ENCODE measurements around the gene VWA1.
"Not testable (repeated sequence)": the region's sequence is repeated elsewhere in the genome, so short reads cannot be mapped to it uniquely, and the experiment has no call there.

VWA1 gene

DNA sequence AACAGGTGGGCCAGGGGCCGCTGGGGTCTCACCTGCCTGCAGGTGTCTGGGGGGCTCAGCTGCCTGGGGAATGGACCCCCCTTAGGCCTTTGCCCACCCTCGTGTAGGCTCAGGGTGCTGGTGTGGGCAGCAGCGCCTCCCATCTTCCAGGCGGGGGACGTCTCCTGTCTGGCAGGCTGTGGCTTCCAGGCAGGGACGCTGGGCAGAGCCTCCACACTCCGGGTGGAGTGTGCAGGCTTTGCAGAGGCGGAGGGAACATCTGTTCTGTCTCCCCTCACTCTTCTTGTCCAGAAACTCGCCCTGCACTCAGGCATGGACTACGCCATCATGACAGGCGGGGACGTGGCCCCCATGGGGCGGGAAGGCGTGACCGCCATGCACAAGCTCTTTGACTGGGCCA lies 20.4 kb downstream of the VWA1 start:
- DNase-seq (ENCODE audit: low spot score), result not testable (repeated sequence)

DNA sequence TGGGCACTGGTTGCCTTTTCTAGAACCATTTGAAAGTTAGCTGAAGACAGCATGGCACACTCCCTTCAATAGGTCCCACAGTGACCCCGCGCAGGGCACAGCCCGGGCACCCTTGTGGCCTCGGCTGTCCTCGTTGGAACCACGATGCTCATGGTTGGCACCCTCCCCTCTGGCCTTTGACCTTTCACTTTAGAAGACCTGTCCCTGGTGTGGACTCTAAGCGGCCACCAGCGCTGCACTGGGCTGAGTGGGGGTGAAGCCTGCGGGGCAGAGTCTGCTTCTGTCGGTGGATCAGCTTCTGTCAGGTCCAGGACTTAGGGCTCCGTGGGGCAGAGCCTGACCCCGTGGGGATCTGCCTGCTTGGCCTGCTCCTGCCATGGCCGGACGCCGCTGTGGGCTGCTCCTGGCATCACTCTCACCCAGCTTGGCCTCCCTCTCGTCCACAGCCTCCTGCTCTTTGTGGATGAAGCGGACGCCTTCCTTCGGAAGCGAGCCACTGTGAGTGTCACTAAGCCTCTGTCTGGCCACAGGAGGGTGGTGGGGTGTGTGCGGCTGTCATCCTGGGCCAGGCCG lies 21.3 kb downstream of the VWA1 start:
- DNase-seq (ENCODE audit: low spot score), result not testable (repeated sequence)

DNA sequence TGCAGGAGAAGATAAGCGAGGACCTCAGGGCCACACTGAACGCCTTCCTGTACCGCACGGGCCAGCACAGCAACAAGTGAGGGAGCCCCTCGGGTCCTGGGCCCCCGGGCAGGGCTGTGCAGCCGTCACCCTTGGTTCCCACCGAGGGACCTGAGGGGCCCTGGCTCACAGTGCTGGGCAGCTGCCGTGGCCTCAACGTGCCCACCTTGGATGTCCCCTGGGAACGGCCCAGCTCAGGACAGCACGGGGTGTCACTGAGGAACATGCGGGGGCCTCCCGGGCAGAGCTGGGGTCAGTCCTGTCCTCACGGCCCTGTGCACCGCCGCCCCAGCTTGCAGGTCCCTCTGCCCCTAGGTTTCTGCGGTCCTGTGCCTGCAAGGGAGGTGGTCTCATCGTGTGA lies 23.7 kb downstream of the VWA1 start:
- not testable (repeated sequence) for DNase-seq (ENCODE audit: low spot score)

DNA sequence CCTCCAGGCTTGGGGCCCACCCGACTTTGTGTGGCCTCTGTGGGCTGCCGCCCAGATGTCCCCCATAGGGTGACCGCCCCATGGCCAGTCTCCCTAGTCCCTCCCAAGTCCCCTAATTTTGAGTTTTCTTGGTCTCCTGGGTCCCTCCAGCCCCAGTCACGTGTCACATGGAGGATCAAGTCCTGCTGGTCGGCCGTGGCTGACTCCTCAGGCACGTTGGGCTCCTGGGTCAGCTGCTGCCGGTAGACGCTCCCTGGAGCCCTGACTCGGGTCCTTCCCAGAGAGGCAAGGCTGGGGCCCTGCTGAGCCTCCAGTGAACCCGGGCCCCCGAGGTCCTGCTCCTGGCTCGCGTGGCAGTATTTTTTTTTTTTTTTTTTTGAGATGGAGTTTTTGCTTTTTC lies 24.2 kb downstream of the VWA1 start:
- not testable (repeated sequence) for DNase-seq (ENCODE audit: low spot score)

DNA sequence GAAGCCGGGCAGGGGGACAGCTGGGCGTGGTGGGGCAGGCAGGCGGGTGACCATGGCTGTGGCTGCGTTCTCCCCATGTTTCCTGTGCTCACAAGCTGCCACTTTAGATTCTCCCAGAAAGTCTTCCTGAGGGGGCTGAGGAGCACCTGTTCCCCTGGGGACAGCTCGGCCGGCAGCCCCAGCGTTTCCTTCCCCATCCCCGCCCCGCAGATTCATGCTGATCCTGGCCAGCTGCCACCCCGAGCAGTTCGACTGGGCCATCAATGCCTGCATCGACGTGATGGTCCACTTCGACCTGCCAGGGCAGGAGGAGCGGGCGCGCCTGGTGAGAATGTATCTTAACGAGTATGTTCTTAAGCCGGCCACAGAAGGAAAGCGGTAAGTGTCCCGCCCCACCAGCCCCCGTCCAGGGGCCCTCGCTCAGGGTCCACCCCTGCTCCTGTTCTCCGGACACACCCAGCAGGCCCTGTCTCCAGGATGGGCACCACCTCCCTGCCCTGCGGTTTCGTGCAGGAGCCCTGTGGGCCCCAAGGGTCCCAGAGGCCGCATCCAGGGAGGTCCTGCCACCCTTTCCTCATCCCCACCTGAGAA lies 25.1 kb downstream of the VWA1 start:
- DNase-seq (ENCODE audit: low spot score), result no peak

DNA sequence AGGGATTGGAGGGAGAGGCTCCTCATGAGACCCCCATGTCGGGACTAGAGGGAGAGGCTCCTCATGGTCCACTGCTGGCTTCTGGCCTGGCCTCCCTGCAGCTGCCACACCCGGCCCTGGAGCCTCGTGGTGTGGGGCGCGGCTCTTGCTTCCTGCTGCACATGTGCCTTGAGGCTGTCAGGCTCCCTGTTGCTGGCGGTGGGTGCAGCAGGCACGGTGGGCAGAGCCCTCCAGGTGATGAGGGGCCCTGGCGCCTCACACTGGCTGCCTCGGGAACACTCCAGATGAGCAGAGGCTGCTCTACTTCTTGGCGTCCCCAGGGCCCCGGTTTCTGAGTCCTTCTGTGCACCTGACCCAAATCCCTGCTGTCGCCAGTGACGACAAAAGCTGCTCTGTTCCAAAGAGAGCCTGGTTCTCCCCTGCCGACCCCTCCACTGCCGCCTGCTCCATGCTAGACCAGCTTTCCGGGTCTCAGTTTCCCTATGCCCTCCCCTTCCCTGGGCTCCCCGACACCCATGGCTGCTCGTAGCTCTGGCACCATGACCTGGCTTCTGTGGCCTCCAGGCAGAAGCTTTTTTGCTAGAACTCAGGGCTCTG lies 26.3 kb downstream of the VWA1 start:
- DNase-seq (ENCODE audit: low spot score), result no peak

DNA sequence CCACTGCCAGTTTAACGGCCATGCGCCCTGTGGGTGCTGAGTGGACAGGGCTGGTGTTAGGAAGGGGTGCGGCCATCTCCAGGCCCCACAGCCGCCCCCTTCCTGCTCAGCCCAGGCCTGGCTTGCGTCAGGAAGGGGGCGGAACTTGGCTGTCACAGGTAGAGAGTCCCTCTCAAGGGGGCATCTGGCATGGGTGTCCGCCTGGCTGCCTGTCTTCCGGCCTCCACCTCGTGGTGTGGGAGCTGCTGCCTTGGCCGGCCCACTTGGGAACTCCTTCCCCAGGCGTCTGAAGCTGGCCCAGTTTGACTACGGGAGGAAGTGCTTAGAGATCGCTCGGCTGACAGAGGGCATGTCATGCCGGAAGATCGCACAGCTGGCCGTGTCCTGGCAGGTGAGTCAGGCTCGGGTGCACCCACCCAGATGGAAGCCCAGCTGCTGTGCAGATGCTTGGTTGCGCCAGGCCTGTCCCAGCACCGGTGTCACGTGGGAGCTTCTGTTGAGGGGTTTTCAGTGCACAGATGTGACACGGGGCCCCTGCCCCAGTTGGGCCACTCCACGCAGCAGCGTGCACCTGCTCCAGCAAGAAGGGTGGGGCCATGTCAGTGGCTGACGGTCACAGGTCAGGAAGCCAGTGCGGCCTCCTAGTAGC lies 27.0 kb downstream of the VWA1 start:
- DNase-seq (ENCODE audit: low spot score), result no peak

DNA sequence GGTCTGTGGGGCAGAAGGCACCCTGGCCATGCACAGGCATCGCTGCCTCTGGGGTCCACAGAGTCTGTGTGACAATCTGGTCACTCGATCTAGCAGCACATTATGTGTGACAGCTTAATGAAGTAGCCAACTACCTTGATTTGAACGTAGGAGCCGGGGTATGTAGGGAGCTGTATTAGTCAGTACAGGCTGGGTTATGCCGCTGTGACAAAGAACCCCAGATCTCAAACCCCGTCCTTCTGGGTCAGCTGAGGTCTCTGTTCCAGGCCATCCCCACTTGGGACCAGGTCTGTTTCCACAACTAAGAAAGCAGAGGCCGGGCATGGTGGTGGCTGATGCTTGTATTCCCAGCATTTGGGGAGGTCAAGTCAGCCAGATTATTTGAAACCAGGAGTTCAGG lies 27.8 kb downstream of the VWA1 start:
- no peak for DNase-seq (ENCODE audit: low spot score)

DNA sequence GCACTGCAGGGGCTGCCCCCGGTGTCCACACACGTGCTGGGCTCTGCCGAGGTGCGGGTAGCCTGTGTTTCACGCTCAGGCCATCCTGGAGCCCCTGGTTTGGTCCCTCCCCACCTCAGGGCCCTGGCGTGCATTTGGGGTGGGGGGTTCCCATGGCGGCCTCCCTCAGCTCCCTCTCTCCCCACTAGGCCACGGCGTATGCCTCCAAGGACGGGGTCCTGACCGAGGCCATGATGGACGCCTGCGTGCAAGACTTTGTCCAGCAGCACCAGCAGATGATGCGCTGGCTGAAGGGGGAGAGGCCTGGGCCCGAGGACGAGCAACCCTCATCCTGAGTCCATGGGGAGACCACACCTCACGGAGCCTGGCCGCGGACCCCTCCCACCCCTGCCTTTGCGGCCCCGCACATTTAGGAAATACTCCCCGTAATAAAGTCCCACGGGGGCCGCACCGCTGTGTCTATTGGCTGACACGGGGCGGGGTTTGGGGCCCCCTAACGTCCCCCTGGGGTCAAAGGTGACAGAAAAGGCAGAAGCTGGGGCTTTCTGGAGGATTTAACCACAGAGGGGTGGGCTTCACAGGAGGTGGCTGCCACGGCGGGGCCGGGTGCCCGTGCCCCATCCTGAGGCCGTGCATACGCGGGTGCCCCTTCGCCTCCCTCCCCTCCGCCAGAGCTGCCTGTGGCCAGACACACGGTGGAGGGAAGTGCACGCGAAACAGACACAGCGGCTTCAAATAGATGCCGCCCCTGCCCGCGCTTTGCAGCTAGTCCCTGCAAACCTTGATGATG lies 32.9 kb downstream of the VWA1 start:
- DNase-seq (ENCODE audit: low spot score), result not testable (repeated sequence)

DNA sequence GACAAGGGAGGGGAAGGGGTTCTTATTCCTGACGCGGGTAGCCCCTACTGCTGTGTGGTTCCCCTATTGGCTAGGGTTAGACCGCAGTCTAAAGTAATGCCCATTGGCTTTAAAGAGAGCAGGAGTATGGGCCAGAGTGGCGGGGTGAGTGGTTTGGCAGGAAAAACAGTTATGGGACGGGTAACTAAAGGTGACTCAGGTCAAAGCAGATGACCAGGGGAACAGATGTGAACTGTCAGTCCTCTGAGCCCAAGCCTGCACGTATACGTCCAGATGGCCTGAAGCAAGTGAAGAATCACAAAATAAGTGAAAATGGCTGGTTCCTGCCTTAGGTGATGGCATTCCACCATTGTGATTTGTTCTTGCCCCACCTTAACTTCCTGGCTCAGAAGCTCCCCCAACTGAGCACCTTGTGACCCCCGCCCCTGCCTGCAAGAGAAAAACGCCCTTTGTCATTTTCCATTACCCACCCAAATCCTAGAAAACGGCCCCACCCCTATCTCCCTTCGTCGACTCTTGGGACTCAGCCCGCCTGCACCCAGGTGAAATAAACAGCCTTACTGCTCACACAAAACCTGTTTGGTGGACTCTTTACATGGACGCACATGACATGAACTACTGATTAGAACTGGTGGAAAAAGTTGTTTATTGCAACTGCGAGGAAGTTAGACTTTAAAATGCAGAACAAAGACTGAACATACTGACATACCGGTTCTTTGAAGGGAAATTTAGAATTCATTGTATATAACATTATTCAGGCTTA lies 35.3 kb downstream of the VWA1 start:
- no peak for DNase-seq (ENCODE audit: low spot score)

DNA sequence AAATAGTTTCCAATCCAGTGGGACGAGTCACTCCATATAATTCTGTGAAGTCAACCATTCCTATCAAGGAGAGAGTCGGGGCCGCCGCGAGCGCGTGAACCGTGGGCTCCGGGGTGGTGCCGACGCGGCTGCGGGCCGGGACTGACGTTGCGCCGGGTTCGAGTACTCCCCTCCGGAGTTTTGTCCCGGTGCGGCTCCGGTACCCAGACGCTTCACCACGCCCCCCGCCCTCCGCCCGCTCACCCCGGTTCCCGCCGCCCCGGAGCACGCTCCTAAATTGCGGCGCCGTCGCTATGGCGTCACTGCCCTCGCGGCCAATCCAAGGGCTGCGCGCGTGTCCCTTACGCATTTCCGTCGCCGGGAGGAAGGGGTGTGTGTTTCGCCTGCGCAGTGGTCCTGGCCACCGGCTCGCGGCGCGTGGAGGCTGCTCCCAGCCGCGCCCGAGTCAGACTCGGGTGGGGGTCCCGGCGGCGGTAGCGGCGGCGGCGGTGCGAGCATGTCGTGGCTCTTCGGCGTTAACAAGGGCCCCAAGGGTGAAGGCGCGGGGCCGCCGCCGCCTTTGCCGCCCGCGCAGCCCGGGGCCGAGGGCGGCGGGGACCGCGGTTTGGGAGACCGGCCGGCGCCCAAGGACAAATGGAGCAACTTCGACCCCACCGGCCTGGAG lies 36.0 kb downstream of the VWA1 start, which contains the start of gene ATAD3B:
TSS of gene ATAD3B (plus strand) at position 377 of the 664 bp plus-strand sequence. CDS start at position 497, 120 bp downstream.
- DNase-seq (ENCODE audit: low spot score), result peak; percentile 93

DNA sequence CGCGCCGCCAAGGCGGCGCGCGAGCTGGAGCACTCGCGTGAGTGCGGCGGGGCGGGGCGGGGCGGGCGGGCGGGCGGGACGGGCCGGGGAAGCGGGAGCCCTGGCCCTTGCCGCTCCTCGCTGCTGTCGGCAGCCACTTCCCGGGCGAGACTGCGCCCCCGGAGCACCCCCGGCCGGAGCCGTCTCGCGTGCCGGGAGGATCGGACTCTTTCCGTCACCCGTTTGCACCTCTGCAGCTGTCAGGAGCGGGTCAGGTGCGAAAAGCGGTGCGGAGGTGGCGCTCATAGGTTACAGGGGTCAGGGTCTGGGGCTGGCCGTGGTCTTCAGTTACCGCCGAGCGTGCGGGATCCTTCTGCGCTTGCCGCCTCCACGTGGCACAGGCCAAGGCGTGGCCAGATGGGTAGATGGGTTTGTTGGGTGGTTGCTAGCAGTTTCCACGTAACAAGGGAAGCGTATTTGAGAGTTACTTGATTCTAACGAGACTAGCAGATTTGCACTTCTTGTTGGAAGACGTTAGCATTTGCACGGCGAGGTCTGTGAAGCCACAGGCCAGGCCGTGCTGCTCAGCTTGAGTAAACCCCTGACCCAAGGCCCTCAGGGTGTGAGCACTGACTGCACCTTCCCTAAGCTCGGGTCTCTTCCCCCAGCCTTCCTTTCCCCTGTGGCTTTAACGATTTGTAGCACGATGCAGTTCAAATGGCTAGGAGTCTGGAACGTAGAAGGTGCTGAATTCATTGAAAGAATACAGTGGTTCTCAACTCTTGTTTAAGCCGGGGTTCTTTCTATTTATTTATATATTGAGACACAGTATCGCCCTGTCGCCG lies 36.8 kb downstream of the VWA1 start:
- not testable (repeated sequence) for DNase-seq (ENCODE audit: low spot score)

DNA sequence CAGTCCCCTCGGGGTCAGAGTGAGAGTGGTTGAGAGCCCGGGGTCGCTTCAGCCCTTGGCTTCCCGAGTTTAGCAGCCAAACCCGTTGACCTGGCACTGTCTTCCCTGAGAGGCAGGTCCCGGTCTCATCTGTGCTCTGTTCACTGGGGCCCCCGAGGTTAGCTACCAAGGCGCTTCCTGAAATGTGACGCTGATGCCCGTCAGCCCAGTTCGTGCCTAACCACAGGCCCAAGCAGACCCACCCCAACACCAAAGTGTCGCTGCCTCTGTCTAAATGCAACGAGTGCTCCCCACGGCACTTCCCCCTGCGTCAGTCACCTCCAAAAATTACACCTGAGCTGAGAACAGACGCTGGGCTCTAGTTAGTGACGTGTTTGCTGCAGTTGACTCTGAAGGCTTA lies 40.5 kb downstream of the VWA1 start:
- DNase-seq (ENCODE audit: low spot score), result not testable (repeated sequence)

DNA sequence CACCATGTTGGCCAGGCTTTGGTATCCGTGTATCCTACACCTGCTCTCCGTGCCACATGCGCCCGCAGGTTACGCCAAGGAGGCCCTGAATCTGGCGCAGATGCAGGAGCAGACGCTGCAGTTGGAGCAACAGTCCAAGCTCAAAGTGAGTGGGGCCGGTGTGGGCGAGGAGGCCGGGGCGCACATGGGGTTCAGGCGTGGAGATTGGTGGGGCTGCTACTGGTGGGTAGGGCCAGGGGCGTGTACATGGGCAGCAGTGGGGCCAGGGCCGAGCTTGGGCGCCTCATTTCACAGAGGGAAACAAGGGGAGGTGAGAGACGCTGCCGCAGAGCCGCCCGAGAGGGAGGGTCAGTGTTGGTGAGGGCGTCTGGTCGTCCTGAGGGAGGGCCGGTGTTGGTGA lies 41.7 kb downstream of the VWA1 start:
- no peak for DNase-seq (ENCODE audit: low spot score)

DNA sequence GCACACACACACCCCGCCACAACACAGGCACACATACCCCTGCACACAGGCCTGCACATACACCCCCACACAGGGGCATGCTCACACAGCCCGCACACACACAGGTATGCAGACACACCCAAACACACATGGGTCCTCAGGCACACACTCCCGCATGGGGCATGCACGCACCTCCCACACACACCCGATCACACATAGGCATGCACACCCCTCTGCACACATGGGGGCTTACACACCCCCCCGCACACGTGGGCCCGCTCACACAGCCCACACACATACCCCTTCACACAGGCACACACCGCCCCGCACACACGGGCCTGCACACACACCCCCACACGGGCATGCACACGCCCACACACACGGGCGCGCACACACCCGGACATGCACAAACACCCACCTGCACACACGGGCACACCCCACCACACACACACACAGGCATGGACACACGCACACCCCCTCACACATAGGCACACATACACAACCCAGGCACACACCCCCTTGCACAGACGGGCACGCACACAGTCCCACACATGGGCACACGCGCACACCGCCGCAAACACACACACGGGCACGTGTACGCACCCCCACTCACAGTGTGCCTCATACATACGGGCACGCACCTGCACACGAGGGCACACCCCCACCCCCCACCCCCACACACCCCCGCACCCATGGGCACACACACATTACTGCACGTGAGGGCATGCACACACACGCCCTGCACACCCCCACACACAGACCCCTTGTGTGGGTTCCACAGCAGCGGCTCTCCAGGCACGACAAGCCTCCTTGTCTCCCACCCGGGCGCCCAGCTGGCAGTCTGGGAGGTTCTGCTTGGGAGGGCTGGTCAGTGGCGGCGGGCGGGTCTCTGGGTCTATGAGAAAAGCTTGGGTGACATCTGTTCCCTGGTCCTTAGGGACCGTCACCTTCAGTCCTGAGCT lies 44.3 kb downstream of the VWA1 start:
- no peak for DNase-seq (ENCODE audit: low spot score)

DNA sequence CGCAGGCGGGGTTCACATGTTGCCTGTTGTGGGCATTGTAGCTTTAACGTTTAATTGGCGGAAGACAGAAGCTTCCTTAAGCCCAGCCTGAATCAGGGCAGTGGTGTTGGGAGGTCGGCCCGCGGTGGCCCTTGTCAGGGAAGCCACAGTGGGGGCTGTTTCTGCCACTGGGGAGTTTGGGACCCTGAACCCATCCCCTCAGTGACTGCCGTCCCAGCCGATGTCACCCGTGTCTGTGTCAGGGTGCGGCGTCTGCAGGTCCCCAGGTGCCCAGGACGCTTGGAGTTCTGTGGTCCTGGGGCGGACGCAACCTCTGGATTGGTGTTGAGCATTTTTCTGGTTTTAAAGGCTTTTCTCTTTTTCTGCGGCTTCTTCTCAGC lies 45.0 kb downstream of the VWA1 start:
- DNase-seq (ENCODE audit: low spot score), result not testable (repeated sequence)

DNA sequence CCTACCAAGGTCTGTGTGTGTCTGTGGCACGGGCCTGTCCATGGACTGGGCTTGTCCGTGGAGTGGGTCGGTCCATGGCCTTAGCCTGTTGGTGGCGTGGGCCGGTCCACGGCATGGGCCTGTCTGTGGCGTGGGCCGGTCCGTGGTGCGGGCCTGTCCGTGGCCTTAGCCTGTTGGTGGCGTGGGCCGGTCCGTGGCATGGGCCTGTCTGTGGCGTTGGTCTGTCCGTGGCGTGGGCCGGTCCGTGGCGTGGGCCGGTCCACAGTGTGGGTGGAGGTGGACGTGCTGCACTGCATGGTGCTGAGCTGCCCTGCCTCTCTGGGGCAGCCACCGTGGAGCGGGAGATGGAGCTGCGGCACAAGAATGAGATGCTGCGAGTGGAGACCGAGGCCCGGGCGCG lies 46.3 kb downstream of the VWA1 start:
- not testable (repeated sequence) for DNase-seq (ENCODE audit: low spot score)

DNA sequence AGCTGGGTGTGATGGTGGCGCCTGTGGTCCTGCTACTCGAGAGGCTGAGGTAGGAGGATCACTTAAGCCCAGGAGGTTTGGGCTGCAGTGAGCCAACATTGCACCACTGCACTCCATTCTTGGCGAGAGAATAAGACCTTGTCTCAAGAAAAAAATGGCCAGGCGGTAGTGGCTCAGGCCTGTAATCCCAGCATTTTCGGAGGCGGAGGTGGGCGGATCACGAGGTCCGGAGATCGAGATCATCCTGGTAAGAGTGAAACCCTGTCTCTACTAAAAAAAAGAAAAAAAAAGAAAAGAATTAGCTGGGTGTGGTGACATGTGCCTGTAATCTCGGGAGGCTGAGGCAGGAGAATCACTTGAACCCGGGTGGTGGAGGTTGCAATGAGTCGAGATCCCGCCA lies 47.4 kb downstream of the VWA1 start:
- DNase-seq (ENCODE audit: low spot score), result no peak

DNA sequence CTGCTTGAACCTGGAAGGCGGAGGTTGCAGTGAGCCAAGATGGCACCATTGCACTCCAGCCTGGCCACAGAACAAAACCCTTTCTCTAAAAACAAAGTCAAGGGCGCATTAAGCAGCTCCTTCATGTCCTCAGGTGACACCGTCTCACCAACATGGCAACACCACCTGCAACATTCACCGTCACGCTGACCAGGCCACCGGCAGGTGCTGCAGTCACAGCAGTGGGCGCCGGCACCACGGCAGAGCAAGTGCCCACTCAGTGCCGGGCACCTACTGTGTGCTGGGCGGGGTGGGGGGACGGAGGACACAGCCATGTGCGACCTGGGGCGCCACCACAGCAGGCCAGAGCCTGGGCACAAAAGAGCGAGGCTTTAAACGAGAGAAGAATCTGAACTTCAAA lies 48.2 kb downstream of the VWA1 start:
- DNase-seq (ENCODE audit: low spot score), result no peak
